HUES64 (cell line): Measurements from ENCODE around the gene ZNF431.

ENCODE experiments used
- H3K27ac ChIP-seq: 2 replicates; pipeline ENCODE4 v1.7.0; 2013; ENCODE audit warnings: low read depth, low read length, inconsistent platforms
- H3K27me3 ChIP-seq: 2 replicates; pipeline ENCODE4 v1.6.1; 2013; ENCODE audit warnings: mild to moderate bottlenecking, low read length; ENCODE audit not compliant: insufficient read depth
- H3K36me3 ChIP-seq: 2 replicates; pipeline ENCODE4 v1.6.1; 2013; ENCODE audit warnings: mild to moderate bottlenecking, low read length; ENCODE audit not compliant: insufficient read depth
- H3K4me1 ChIP-seq: 2 replicates; pipeline ENCODE4 v1.6.1; 2013; ENCODE audit warnings: mild to moderate bottlenecking, low read length, moderate library complexity; ENCODE audit not compliant: insufficient read depth
- H3K4me3 ChIP-seq: 2 replicates; pipeline ENCODE4 v1.5.1; 2013; ENCODE audit warnings: mild to moderate bottlenecking, low read length, moderate library complexity
- H3K9ac ChIP-seq: 2 replicates; pipeline ENCODE4 v1.6.1; 2013; ENCODE audit warnings: mild to moderate bottlenecking, low read depth, low read length
- H3K9me3 ChIP-seq: 2 replicates; pipeline ENCODE4 v1.6.1; 2013; ENCODE audit warnings: low read depth, low read length; ENCODE audit not compliant: insufficient read depth
- WGBS: fragments of 150-250, 120-280 bp; methylation state at CpG from one replicate; pipeline ENCODE4 v1.1.7; 2013; ENCODE audit warnings: missing lambda C conversion rate; 5-methylcytosine and 5-hydroxymethylcytosine counted together

Gene ZNF431

GRCh38 chr19:21147540-21147939 lies 5.7 kb downstream of the ZNF431 start:
- 97% methylated on average over 1 of the region's 1 CpG for WGBS
- H3K9ac ChIP-seq: no peak overlapping the region
- peaks cover 42% of the 10 kb centered on the region for H3K9me3 ChIP-seq
- H3K27me3 ChIP-seq: no peaks in the 10 kb centered on the region
- H3K4me1 ChIP-seq: peaks cover 9% of the 10 kb centered on the region; the same call in 1 of the 2 replicates
- H3K27ac ChIP-seq: no peak overlapping the region
- H3K36me3 ChIP-seq: peaks cover 94% of the 10 kb centered on the region
- H3K4me3 ChIP-seq: no peak overlapping the region

- H3K4me3 ChIP-seq: no peak overlapping the region
Observed at GRCh38 chr19:21148681-21149080, 6.8 kb downstream of the ZNF431 start.

GRCh38 chr19:21149877-21150276 lies 8.0 kb downstream of the ZNF431 start:
- Histone ChIP-seq H3K4me3 (no peak overlapping the region), H3K27ac (no peak overlapping the region), H3K36me3 (peaks cover 90% of the 10 kb centered on the region), H3K9ac (no peak overlapping the region), H3K4me1 (no peaks in the 10 kb centered on the region), H3K27me3 (no peaks in the 10 kb centered on the region), H3K9me3 (peaks cover 38% of the 10 kb centered on the region)
- WGBS: 93% methylated on average over 6 of the region's 6 CpGs

More at GRCh38 chr19:21148681-21149080, 6.8 kb downstream of the ZNF431 start:
- Histone ChIP-seq H3K27me3 (no peaks in the 10 kb centered on the region), H3K9me3 (peaks cover 42% of the 10 kb centered on the region), H3K4me1 (peaks cover under 1% of the 10 kb centered on the region; the same call in 1 of the 2 replicates), H3K36me3 (peaks cover 99% of the 10 kb centered on the region), H3K9ac (no peak overlapping the region), H3K27ac (no peak overlapping the region)

GRCh38 chr19:21151460-21151859 lies 9.6 kb downstream of the ZNF431 start:
- H3K4me3 ChIP-seq: no peak overlapping the region
- H3K27ac ChIP-seq: 0 out of 2 replicates have a peak overlapping the region, but pooled peaks have one; percentile 26
- H3K36me3 ChIP-seq: peaks cover 74% of the 10 kb centered on the region
- H3K9me3 ChIP-seq: peaks cover 30% of the 10 kb centered on the region
- no peak overlapping the region for H3K9ac ChIP-seq
- whole genome bisulfite sequencing: 96% methylated on average over 1 of the region's 1 CpG
- H3K27me3 ChIP-seq: no peaks in the 10 kb centered on the region
- 0 out of 2 replicates have a peak, but pooled peaks cover 3% of the 10 kb centered on the region for H3K4me1 ChIP-seq

- Histone ChIP-seq H3K36me3 (peaks cover 26% of the 10 kb centered on the region), H3K27ac (no peak overlapping the region), H3K9me3 (no peaks in the 10 kb centered on the region), H3K9ac (no peak overlapping the region), H3K4me1 (0 out of 2 replicates have a peak, but pooled peaks cover 3% of the 10 kb centered on the region), H3K27me3 (no peaks in the 10 kb centered on the region), H3K4me3 (no peak overlapping the region)
- WGBS: 94% methylated on average over 1 of the region's 1 CpG
Observed at GRCh38 chr19:21158523-21159135, 16.8 kb downstream of the ZNF431 start.

- Histone ChIP-seq H3K4me3 (no peak overlapping the region), H3K27ac (no peak overlapping the region), H3K36me3 (peaks cover 61% of the 10 kb centered on the region), H3K4me1 (no peaks in the 10 kb centered on the region), H3K9ac (no peak overlapping the region), H3K9me3 (no peaks in the 10 kb centered on the region), H3K27me3 (no peaks in the 10 kb centered on the region)
- 93% methylated on average over 5 of the region's 5 CpGs for WGBS
Observed at GRCh38 chr19:21164541-21164940, 22.7 kb downstream of the ZNF431 start.

- H3K27ac ChIP-seq: no peak overlapping the region
- no peak overlapping the region for H3K9ac ChIP-seq
- no peaks in the 10 kb centered on the region for H3K27me3 ChIP-seq
- H3K36me3 ChIP-seq: peaks cover 68% of the 10 kb centered on the region
- 90% methylated on average over 2 of the region's 2 CpGs for WGBS
- no peaks in the 10 kb centered on the region for H3K4me1 ChIP-seq
- no peaks in the 10 kb centered on the region for H3K9me3 ChIP-seq
- no peak overlapping the region for H3K4me3 ChIP-seq
Observed at GRCh38 chr19:21166436-21166835, 24.6 kb downstream of the ZNF431 start.

- WGBS: 80% methylated on average over 5 of the region's 7 CpGs
- Histone ChIP-seq H3K4me1 (peaks cover 6% of the 10 kb centered on the region; the same call in 1 of the 2 replicates), H3K27ac (no peak overlapping the region), H3K27me3 (no peaks in the 10 kb centered on the region), H3K9me3 (no peaks in the 10 kb centered on the region), H3K4me3 (no peak overlapping the region), H3K9ac (no peak overlapping the region), H3K36me3 (no peaks in the 10 kb centered on the region)
Observed at GRCh38 chr19:21197590-21198295, 55.9 kb downstream of the ZNF431 start.

- 49% methylated on average over 9 of the region's 9 CpGs for WGBS
- Histone ChIP-seq H3K9ac (no peak overlapping the region), H3K27me3 (no peaks in the 10 kb centered on the region), H3K4me3 (no peak overlapping the region), H3K9me3 (peaks cover 21% of the 10 kb centered on the region), H3K36me3 (0 out of 2 replicates have a peak, but pooled peaks cover 4% of the 10 kb centered on the region), H3K27ac (no peak overlapping the region), H3K4me1 (no peaks in the 10 kb centered on the region)
Observed at GRCh38 chr19:21202865-21203494, 61.1 kb downstream of the ZNF431 start.

- no peak overlapping the region for H3K27ac ChIP-seq
- no peaks in the 10 kb centered on the region for H3K27me3 ChIP-seq
- 0 out of 2 replicates have a peak, but pooled peaks cover 4% of the 10 kb centered on the region for H3K36me3 ChIP-seq
- WGBS: 51% methylated on average over 6 of the region's 6 CpGs
- no peak overlapping the region for H3K4me3 ChIP-seq
- H3K4me1 ChIP-seq: peaks cover 6% of the 10 kb centered on the region; the same call in 1 of the 2 replicates
- H3K9ac ChIP-seq: no peak overlapping the region
- peaks cover 25% of the 10 kb centered on the region for H3K9me3 ChIP-seq
Observed at GRCh38 chr19:21210037-21210621, 68.3 kb downstream of the ZNF431 start.

- Histone ChIP-seq H3K27me3 (no peaks in the 10 kb centered on the region), H3K9ac (peak overlapping the region; percentile 56), H3K36me3 (peaks cover 2% of the 10 kb centered on the region; the same call in 1 of the 2 replicates), H3K27ac (peak overlapping the region; percentile 97), H3K4me1 (peaks cover 28% of the 10 kb centered on the region), H3K4me3 (no peak overlapping the region), H3K9me3 (0 out of 2 replicates have a peak, but pooled peaks cover 3% of the 10 kb centered on the region)
Observed at GRCh38 chr19:21221693-21222092, 79.9 kb downstream of the ZNF431 start.
